Measurements from ENCODE around the gene TEX26. TPM values are rescaled to one million over a fixed set of nuclear protein-coding genes. Genes with fewer than 3 reads are reported as not detected.

TEX26 gene
- polyA plus RNA-seq, 1 donor from 2014 or later, result not detected

DNA sequence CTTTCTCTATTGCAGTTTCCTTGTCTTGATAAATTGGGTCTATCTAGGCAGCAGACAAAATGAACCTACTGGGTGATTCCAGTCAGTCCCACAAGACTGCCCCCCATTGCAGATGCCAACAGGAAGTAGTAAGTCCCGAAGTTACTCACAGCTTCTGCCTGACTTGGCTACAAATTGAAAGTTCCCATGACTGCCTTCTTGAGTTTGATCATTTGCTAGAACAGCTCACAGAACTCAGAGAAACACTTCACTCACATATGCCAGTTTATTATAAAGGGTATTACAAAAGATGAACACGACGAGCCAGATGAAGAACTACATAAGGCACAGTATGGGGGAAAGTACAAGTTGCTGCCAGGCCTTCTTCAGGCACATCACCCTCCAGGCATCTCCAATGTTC lies 50.0 kb downstream of the TEX26 start:
- no peaks in the 10 kb centered on the region for H4K20me1 ChIP-seq (ENCODE audit: insufficient read depth)
- H3K79me2 ChIP-seq (replicated peaks; ENCODE audit: insufficient read depth, low read length), result no peaks in the 10 kb centered on the region
- H3K9me3 ChIP-seq (ENCODE audit: low read length), result no peaks in the 10 kb centered on the region
- H3K4me2 ChIP-seq (ENCODE audit: low read length), result no peak overlapping the region
- no peak overlapping the region for H3K27ac ChIP-seq (ENCODE audit: low read length)
- H3K36me3 ChIP-seq (ENCODE audit: insufficient read depth, low read length), result no peaks in the 10 kb centered on the region
- no peak overlapping the region for H2AFZ ChIP-seq (ENCODE audit: low read depth, low read length)
- no peak overlapping the region for H3K9ac ChIP-seq (ENCODE audit: low read length)
- H3K9me2 ChIP-seq (ENCODE audit: insufficient read depth, low read length), result no peaks in the 10 kb centered on the region
- no peaks in the 10 kb centered on the region for H3F3A ChIP-seq (ENCODE audit: insufficient read depth, low read length, poor library complexity, severe bottlenecking)
- no peaks in the 10 kb centered on the region for H3K27me3 ChIP-seq (ENCODE audit: insufficient read depth, low read depth, low read length)
- no peak overlapping the region for H3K4me3 ChIP-seq (ENCODE audit: low read length)
- TF ChIP-seq MXI1 (conservative IDR thresholded peaks at IDR 0.05; ENCODE audit: poor library complexity, severe bottlenecking) (no peak), TAF1 (IDR thresholded peaks at IDR 0.05; ENCODE audit: low read depth) (no peak), RAD21 (conservative IDR thresholded peaks at IDR 0.05) (no peak), REST (IDR thresholded peaks at IDR 0.05; ENCODE audit: borderline replicate concordance) (no peak), EZH2 (IDR thresholded peaks at IDR 0.05; ENCODE audit: borderline replicate concordance, insufficient read depth, low read length, poor library complexity, severe bottlenecking) (no peak), SMC3 (conservative IDR thresholded peaks at IDR 0.05; ENCODE audit: poor library complexity) (no peak), POLR2AphosphoS5 (IDR thresholded peaks at IDR 0.05) (no peak)
- TF ChIP-seq, protein P1, sequence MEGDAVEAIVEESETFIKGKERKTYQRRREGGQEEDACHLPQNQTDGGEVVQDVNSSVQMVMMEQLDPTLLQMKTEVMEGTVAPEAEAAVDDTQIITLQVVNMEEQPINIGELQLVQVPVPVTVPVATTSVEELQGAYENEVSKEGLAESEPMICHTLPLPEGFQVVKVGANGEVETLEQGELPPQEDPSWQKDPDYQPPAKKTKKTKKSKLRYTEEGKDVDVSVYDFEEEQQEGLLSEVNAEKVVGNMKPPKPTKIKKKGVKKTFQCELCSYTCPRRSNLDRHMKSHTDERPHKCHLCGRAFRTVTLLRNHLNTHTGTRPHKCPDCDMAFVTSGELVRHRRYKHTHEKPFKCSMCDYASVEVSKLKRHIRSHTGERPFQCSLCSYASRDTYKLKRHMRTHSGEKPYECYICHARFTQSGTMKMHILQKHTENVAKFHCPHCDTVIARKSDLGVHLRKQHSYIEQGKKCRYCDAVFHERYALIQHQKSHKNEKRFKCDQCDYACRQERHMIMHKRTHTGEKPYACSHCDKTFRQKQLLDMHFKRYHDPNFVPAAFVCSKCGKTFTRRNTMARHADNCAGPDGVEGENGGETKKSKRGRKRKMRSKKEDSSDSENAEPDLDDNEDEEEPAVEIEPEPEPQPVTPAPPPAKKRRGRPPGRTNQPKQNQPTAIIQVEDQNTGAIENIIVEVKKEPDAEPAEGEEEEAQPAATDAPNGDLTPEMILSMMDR (IDR thresholded peaks at IDR 0.05; ENCODE audit: poor library complexity, severe bottlenecking), result no peak

DNA sequence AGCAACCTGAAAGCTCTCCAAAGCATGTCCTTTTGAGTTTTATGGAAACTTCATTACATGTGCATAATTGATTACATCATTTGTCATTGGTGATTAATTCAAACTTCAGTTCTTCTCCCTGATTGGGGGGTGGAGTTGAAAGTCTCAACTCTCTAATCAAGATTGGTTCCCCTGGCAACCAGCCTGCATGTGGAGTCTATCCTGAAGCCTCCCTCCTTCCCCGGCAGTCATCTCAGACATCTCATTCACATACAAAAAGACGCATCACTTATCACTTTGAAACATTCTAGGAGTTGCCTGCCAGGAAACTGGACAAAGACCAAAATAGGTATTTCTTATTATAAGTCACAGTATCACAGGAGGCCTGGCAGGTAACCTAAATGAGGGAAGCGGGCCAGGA lies 50.5 kb downstream of the TEX26 start:
- H3K9me3 ChIP-seq (ENCODE audit: low read length), result no peaks in the 10 kb centered on the region
- H3K27ac ChIP-seq (ENCODE audit: low read length), result no peak overlapping the region
- H3K27me3 ChIP-seq (ENCODE audit: insufficient read depth, low read depth, low read length), result no peaks in the 10 kb centered on the region
- no peaks in the 10 kb centered on the region for H3K9me2 ChIP-seq (ENCODE audit: insufficient read depth, low read length)
- H3K4me3 ChIP-seq (ENCODE audit: low read length), result no peak overlapping the region
- TF ChIP-seq REST (IDR thresholded peaks at IDR 0.05; ENCODE audit: borderline replicate concordance) (no peak), RAD21 (conservative IDR thresholded peaks at IDR 0.05) (no peak), TAF1 (IDR thresholded peaks at IDR 0.05; ENCODE audit: low read depth) (no peak), MXI1 (conservative IDR thresholded peaks at IDR 0.05; ENCODE audit: poor library complexity, severe bottlenecking) (no peak), POLR2AphosphoS5 (IDR thresholded peaks at IDR 0.05) (no peak), EZH2 (IDR thresholded peaks at IDR 0.05; ENCODE audit: borderline replicate concordance, insufficient read depth, low read length, poor library complexity, severe bottlenecking) (no peak), EP300 (conservative IDR thresholded peaks at IDR 0.05; ENCODE audit: poor library complexity, severe bottlenecking) (no peak), SMC3 (conservative IDR thresholded peaks at IDR 0.05; ENCODE audit: poor library complexity) (no peak)
- TF ChIP-seq, protein P1 (IDR thresholded peaks at IDR 0.05; ENCODE audit: poor library complexity, severe bottlenecking), result no peak
- H4K20me1 ChIP-seq (ENCODE audit: insufficient read depth), result no peaks in the 10 kb centered on the region
- no peak overlapping the region for H3K4me2 ChIP-seq (ENCODE audit: low read length)
- H3F3A ChIP-seq (ENCODE audit: insufficient read depth, low read length, poor library complexity, severe bottlenecking), result no peaks in the 10 kb centered on the region
- no peak overlapping the region for H2AFZ ChIP-seq (ENCODE audit: low read depth, low read length)
- H3K36me3 ChIP-seq (ENCODE audit: insufficient read depth, low read length), result no peaks in the 10 kb centered on the region
- no peaks in the 10 kb centered on the region for H3K79me2 ChIP-seq (replicated peaks; ENCODE audit: insufficient read depth, low read length)
- H3K9ac ChIP-seq (ENCODE audit: low read length), result no peak overlapping the region
